ENCODE data around the gene GARIN1A. TPM values are rescaled to one million over a fixed set of nuclear protein-coding genes. Genes with fewer than 3 reads are reported as not detected.

GARIN1A gene
- total RNA-seq, 1 donor from 2014 or later, result 1.5 TPM

- no peak for DNase-seq (ENCODE audit: extremely low spot score in 2 of 2)
- H3K36me3 ChIP-seq, result no peaks in the 10 kb centered on the region
- no peaks in the 10 kb centered on the region for H3K27me3 ChIP-seq
- H3K9me3 ChIP-seq, result no peaks in the 10 kb centered on the region
- intact Hi-C loops (cut with DNase I), result no loop called here
- H3K4me1 ChIP-seq, result peaks cover 8% of the 10 kb centered on the region
- H3K27ac ChIP-seq, result no peak overlapping the region
- no peak overlapping the region for H3K4me3 ChIP-seq
- TF ChIP-seq POLR2A (IDR thresholded peaks at IDR 0.05) (no peak), CTCF (IDR thresholded peaks at IDR 0.05) (no peak), POLR2AphosphoS5 (IDR thresholded peaks at IDR 0.05; ENCODE audit: insufficient read depth in 1 of 2, low read depth in 1 of 2) (no peak)
Observed at GRCh38 chr7:128693373-128694015, 21.4 kb downstream of the GARIN1A start.

- intact Hi-C loops (cut with DNase I), result no loop called here
- Histone ChIP-seq H3K4me1 (peaks cover 8% of the 10 kb centered on the region), H3K27ac (no peak overlapping the region), H3K4me3 (no peak overlapping the region), H3K9me3 (no peaks in the 10 kb centered on the region), H3K36me3 (no peaks in the 10 kb centered on the region), H3K27me3 (no peaks in the 10 kb centered on the region)
- TF ChIP-seq CTCF (IDR thresholded peaks at IDR 0.05) (no peak), POLR2AphosphoS5 (IDR thresholded peaks at IDR 0.05; ENCODE audit: insufficient read depth in 1 of 2, low read depth in 1 of 2) (no peak), POLR2A (IDR thresholded peaks at IDR 0.05) (no peak)
- DNase-seq (ENCODE audit: extremely low spot score in 2 of 2), result no peak
Observed at GRCh38 chr7:128694738-128695137, 22.6 kb downstream of the GARIN1A start.

- no peak for DNase-seq (ENCODE audit: extremely low spot score in 2 of 2)
- no peaks in the 10 kb centered on the region for H3K27me3 ChIP-seq
Observed at GRCh38 chr7:128697302-128697905, 25.3 kb downstream of the GARIN1A start.

GRCh38 chr7:128699196-128699712, 27.2 kb downstream of the GARIN1A start:
- H3K27me3 ChIP-seq, result no peaks in the 10 kb centered on the region
- no peak overlapping the region for H3K4me3 ChIP-seq
- H3K36me3 ChIP-seq, result no peaks in the 10 kb centered on the region
- DNase-seq (ENCODE audit: extremely low spot score in 2 of 2), result no peak
- intact Hi-C loops (cut with DNase I), result no loop called here
- no peak overlapping the region for H3K27ac ChIP-seq
- no peaks in the 10 kb centered on the region for H3K9me3 ChIP-seq
- TF ChIP-seq POLR2A (IDR thresholded peaks at IDR 0.05) (no peak), CTCF (IDR thresholded peaks at IDR 0.05) (no peak), POLR2AphosphoS5 (IDR thresholded peaks at IDR 0.05; ENCODE audit: insufficient read depth in 1 of 2, low read depth in 1 of 2) (no peak)
- H3K4me1 ChIP-seq, result peaks cover 8% of the 10 kb centered on the region

More at GRCh38 chr7:128697302-128697905, 25.3 kb downstream of the GARIN1A start:
- H3K9me3 ChIP-seq, result no peaks in the 10 kb centered on the region
- peak overlapping the region; percentile 16 to 29 for H3K4me3 ChIP-seq
- TF ChIP-seq POLR2AphosphoS5 (IDR thresholded peaks at IDR 0.05; ENCODE audit: insufficient read depth in 1 of 2, low read depth in 1 of 2) (no peak), CTCF (IDR thresholded peaks at IDR 0.05) (no peak), POLR2A (IDR thresholded peaks at IDR 0.05) (no peak)
- no peak overlapping the region for H3K27ac ChIP-seq
- H3K36me3 ChIP-seq, result no peaks in the 10 kb centered on the region
- H3K4me1 ChIP-seq, result peaks cover 8% of the 10 kb centered on the region
- intact Hi-C loops (cut with DNase I), result no loop called here

- no peaks in the 10 kb centered on the region for H3K27me3 ChIP-seq
Observed at GRCh38 chr7:128699895-128700294, 27.8 kb downstream of the GARIN1A start.

More at GRCh38 chr7:128699895-128700294, 27.8 kb downstream of the GARIN1A start:
- no peak for DNase-seq (ENCODE audit: extremely low spot score in 2 of 2)
- no peaks in the 10 kb centered on the region for H3K9me3 ChIP-seq
- intact Hi-C loops (cut with DNase I), result no loop called here
- no peak overlapping the region for H3K4me3 ChIP-seq
- H3K27ac ChIP-seq, result no peak overlapping the region
- no peaks in the 10 kb centered on the region for H3K36me3 ChIP-seq
- no peak for TF ChIP-seq CTCF (IDR thresholded peaks at IDR 0.05)
- H3K4me1 ChIP-seq, result peaks cover 8% of the 10 kb centered on the region

All from vagina (tissue), 2 donors.